GM12801 (cell line): ENCODE results near the gene KNDC1.

Experiments
- CTCF ChIP-seq: IDR thresholded peaks from one replicate; pipeline ENCODE4 v1.5.1; 2011; ENCODE audit warnings: control low read depth; ENCODE audit not compliant: insufficient read length; ENCODE audit errors: extremely low read depth

KNDC1 gene

GRCh38 chr10:133186416-133187090, 26.5 kb downstream of the KNDC1 start:
- TF ChIP-seq CTCF: no peak

- no peak for TF ChIP-seq CTCF
Observed at GRCh38 chr10:133187091-133187905, 27.3 kb downstream of the KNDC1 start.

- no peak for TF ChIP-seq CTCF
Observed at GRCh38 chr10:133187906-133188681, 28.1 kb downstream of the KNDC1 start.

- no peak for TF ChIP-seq CTCF
Observed at GRCh38 chr10:133189256-133189655, 29.2 kb downstream of the KNDC1 start.

- TF ChIP-seq CTCF: no peak
Observed at GRCh38 chr10:133189726-133190125, 29.7 kb downstream of the KNDC1 start.

GRCh38 chr10:133190225-133190624, 30.2 kb downstream of the KNDC1 start:
- TF ChIP-seq CTCF: no peak

- no peak for TF ChIP-seq CTCF
Observed at GRCh38 chr10:133191651-133192050, 31.6 kb downstream of the KNDC1 start.
